ENCODE data around the gene ZNF236. TPM values are rescaled to one million over a fixed set of nuclear protein-coding genes. Genes with fewer than 3 reads are reported as not detected.

Gene ZNF236
- total RNA-seq, 4 donors from 2014 or later, result 10.1 to 15.8 (median 14.8) TPM

- H3K27me3 ChIP-seq, result no peaks in the 10 kb centered on the region
- peak overlapping the region; percentile 93 to 97 (median 96) for H3K27ac ChIP-seq (replicated peaks in 1 of 4)
- WGBS, result 7% methylated on average over 25 of the region's 26 CpGs
- TF ChIP-seq POLR2AphosphoS5 (IDR thresholded peaks at IDR 0.05) (no peak), POLR2A (IDR thresholded peaks at IDR 0.05; ENCODE audit: low read depth) (no peak), CTCF (IDR thresholded peaks at IDR 0.05) (no peak), EP300 (IDR thresholded peaks at IDR 0.05) (no peak)
- no peaks in the 10 kb centered on the region for H3K9me3 ChIP-seq
- peaks cover 13 to 61% (median 53%) of the 10 kb centered on the region in 4 donors for H3K4me1 ChIP-seq
- H3K4me3 ChIP-seq, result peak overlapping the region; percentile 86 to 95 (median 89)
- no peak for DNase-seq (ENCODE audit: extremely low spot score)
- intact Hi-C loops (cut with DNase I), result no loop called here
- peaks cover 0 to 4% (median 0%) of the 10 kb centered on the region in 4 donors for H3K36me3 ChIP-seq
Measured at GRCh38 chr18:76823161-76823538, 793 bp downstream of the ZNF236 start.

GRCh38 chr18:76823587-76824011, 1.2 kb downstream of the ZNF236 start:
- Histone ChIP-seq H3K9me3 (no peaks in the 10 kb centered on the region), H3K4me3 (peak overlapping the region; percentile 86 to 95 (median 89)), H3K4me1 (peaks cover 13 to 65% (median 55%) of the 10 kb centered on the region in 4 donors), H3K27ac (replicated peaks in 1 of 4) (peak overlapping the region; percentile 93 to 97 (median 96)), H3K27me3 (no peaks in the 10 kb centered on the region), H3K36me3 (peaks cover 0 to 4% (median 0%) of the 10 kb centered on the region in 4 donors)
- intact Hi-C loops (cut with DNase I), result no loop called here
- no peak for TF ChIP-seq POLR2AphosphoS5 (IDR thresholded peaks at IDR 0.05)
- no peak for TF ChIP-seq POLR2A (IDR thresholded peaks at IDR 0.05; ENCODE audit: low read depth)
- TF ChIP-seq CTCF (IDR thresholded peaks at IDR 0.05), result peak; percentile 9 to 15 (median 13)
- TF ChIP-seq EP300 (IDR thresholded peaks at IDR 0.05), result no peak
- 50% methylated on average over 9 of the region's 28 CpGs for WGBS
- no peak for DNase-seq (ENCODE audit: extremely low spot score)

GRCh38 chr18:76824145-76824676, 1.9 kb downstream of the ZNF236 start:
- peaks cover 11 to 68% (median 59%) of the 10 kb centered on the region in 4 donors for H3K4me1 ChIP-seq
- H3K36me3 ChIP-seq, result peaks cover 0 to 4% (median 0%) of the 10 kb centered on the region in 4 donors
- TF ChIP-seq CTCF (IDR thresholded peaks at IDR 0.05), result no peak
- TF ChIP-seq POLR2AphosphoS5 (IDR thresholded peaks at IDR 0.05), result no peak
- TF ChIP-seq POLR2A (IDR thresholded peaks at IDR 0.05; ENCODE audit: low read depth), result no peak
- TF ChIP-seq EP300 (IDR thresholded peaks at IDR 0.05), result no peak
- H3K27me3 ChIP-seq, result no peaks in the 10 kb centered on the region
- peak overlapping the region; percentile 93 to 97 (median 96) for H3K27ac ChIP-seq (replicated peaks in 1 of 4)
- H3K9me3 ChIP-seq, result no peaks in the 10 kb centered on the region
- H3K4me3 ChIP-seq, result peak overlapping the region in 1 of 4 donors; percentile 86
- intact Hi-C loops (cut with DNase I), result no loop called here
- no peak for DNase-seq (ENCODE audit: extremely low spot score)
- 73% methylated on average over 12 of the region's 12 CpGs for WGBS

- H3K36me3 ChIP-seq, result peaks cover 0 to 4% (median 0%) of the 10 kb centered on the region in 4 donors
- WGBS, result 78% methylated on average over 5 of the region's 5 CpGs
- DNase-seq (ENCODE audit: extremely low spot score), result no peak
- H3K27me3 ChIP-seq, result no peaks in the 10 kb centered on the region
- intact Hi-C loops (cut with DNase I), result no loop called here
- peak overlapping the region; percentile 93 to 97 (median 96) for H3K27ac ChIP-seq (replicated peaks in 1 of 4)
- no peaks in the 10 kb centered on the region for H3K9me3 ChIP-seq
- peaks cover 8 to 69% (median 57%) of the 10 kb centered on the region in 4 donors for H3K4me1 ChIP-seq
- TF ChIP-seq POLR2AphosphoS5 (IDR thresholded peaks at IDR 0.05) (no peak), CTCF (IDR thresholded peaks at IDR 0.05) (no peak), EP300 (IDR thresholded peaks at IDR 0.05) (no peak), POLR2A (IDR thresholded peaks at IDR 0.05; ENCODE audit: low read depth) (no peak)
- H3K4me3 ChIP-seq, result no peak overlapping the region
Measured at GRCh38 chr18:76824754-76825153, 2.4 kb downstream of the ZNF236 start.
